Common myeloid progenitor, CD34-positive (primary cell): ENCODE measurements around the gene OSBPL10.
"Not testable (repeated sequence)": the region's sequence is repeated elsewhere in the genome, so short reads cannot be mapped to it uniquely, and the experiment has no call there.

ENCODE experiments used
- CTCF ChIA-PET: fragments of 350-600 bp; sonication (Branson Sonifier 250); formaldehyde crosslinking; loops from one replicate; lab custom pipeline; 2021; ENCODE audit warnings: antibody characterized with exemption; lab: Charles Lee
- POLR2A ChIA-PET: fragments of 350-600 bp; sonication (Branson Sonifier 250); formaldehyde crosslinking; loops from one replicate; lab custom pipeline; 2021; ENCODE audit warnings: antibody characterized with exemption; lab: Charles Lee
- DNase-seq, 3 donors: peaks; one replicate each; pipeline versions ENCODE4 v3.0.0 to v3.0.0-alpha.2; 2013
- H3K27ac ChIP-seq, 2 experiments: 1 replicate in 1 of 2; 2 replicates in 1 of 2; pipeline ENCODE4 v1.7.0; 2013; ENCODE audit warnings: inconsistent platforms in 2 of 2, low read length in 2 of 2, mild to moderate bottlenecking in 2 of 2, low read depth in 1 of 2, moderate library complexity in 1 of 2; ENCODE audit not compliant: severe bottlenecking in 2 of 2, insufficient read depth in 1 of 2, poor library complexity in 1 of 2
- H3K27me3 ChIP-seq, 5 experiments: replicated peaks in 2 of 5; 1 replicate in 3 of 5; 2 replicates in 2 of 5; pipeline versions ENCODE4 v1.6.1 to v1.7.0; 2013; ENCODE audit warnings: low read length in 4 of 5, mild to moderate bottlenecking in 2 of 5, moderate library complexity in 2 of 5, inconsistent platforms in 1 of 5; ENCODE audit not compliant: insufficient read depth in 5 of 5, control insufficient read depth in 4 of 5
- H3K36me3 ChIP-seq, 4 experiments: 1 replicate in 2 of 4; 2 replicates in 2 of 4; pipeline versions ENCODE4 v1.6.1 to v1.7.0; 2013; ENCODE audit warnings: low read length in 3 of 4, control low read depth in 1 of 4, mild to moderate bottlenecking in 1 of 4; ENCODE audit not compliant: control insufficient read depth in 4 of 4, insufficient read depth in 4 of 4
- H3K4me1 ChIP-seq, 4 experiments: 1 replicate in 3 of 4; 2 replicates in 1 of 4; pipeline versions ENCODE4 v1.6.1 to v1.7.1; 2013; ENCODE audit warnings: low read length in 3 of 4, mild to moderate bottlenecking in 3 of 4, control low read depth in 1 of 4, inconsistent platforms in 1 of 4, moderate library complexity in 1 of 4; ENCODE audit not compliant: control insufficient read depth in 4 of 4, insufficient read depth in 4 of 4; ENCODE audit errors: control extremely low read depth in 1 of 4
- H3K4me3 ChIP-seq, 7 experiments: 1 replicate in 4 of 7; 2 replicates in 3 of 7; pipeline versions ENCODE4 v1.5.1 to v1.7.0; 2013; ENCODE audit warnings: mild to moderate bottlenecking in 7 of 7, low read length in 6 of 7, moderate library complexity in 6 of 7, inconsistent platforms in 2 of 7, low read depth in 2 of 7, control low read depth in 1 of 7; ENCODE audit not compliant: insufficient read depth in 4 of 7, control insufficient read depth in 1 of 7; ENCODE audit errors: extremely low read depth in 1 of 7
- H3K9me3 ChIP-seq, 5 experiments: 1 replicate in 4 of 5; 2 replicates in 1 of 5; pipeline versions ENCODE4 v1.6.1 to v1.7.1; 2013; ENCODE audit warnings: low read length in 4 of 5, mild to moderate bottlenecking in 2 of 5, inconsistent platforms in 1 of 5, low read depth in 1 of 5, moderate library complexity in 1 of 5; ENCODE audit not compliant: control insufficient read depth in 4 of 5, insufficient read depth in 2 of 5; ENCODE audit errors: control extremely low read depth in 1 of 5
- WGBS: methylation state at CpG from one replicate; pipeline ENCODE4 v1.1.5; 2013; ENCODE audit not compliant: insufficient coverage; 5-methylcytosine and 5-hydroxymethylcytosine counted together

OSBPL10 gene

GRCh38 chr3:31791090-31791430 lies 190.0 kb downstream of the OSBPL10 start:
- CTCF ChIA-PET = no interaction called here
- H3K27me3 ChIP-seq = no peaks in the 10 kb centered on the region
- WGBS = 95% methylated on average over 2 of the region's 2 CpGs
- no peaks in the 10 kb centered on the region for H3K36me3 ChIP-seq
- POLR2A ChIA-PET = no interaction called here
- H3K4me3 ChIP-seq = no peak overlapping the region
- H3K4me1 ChIP-seq = no peaks in the 10 kb centered on the region
- H3K9me3 ChIP-seq = no peaks in the 10 kb centered on the region
- no peak for DNase-seq
- no peak overlapping the region for H3K27ac ChIP-seq

GRCh38 chr3:31790193-31791089 lies 190.6 kb downstream of the OSBPL10 start:
- Histone ChIP-seq H3K27me3 (no peaks in the 10 kb centered on the region), H3K36me3 (no peaks in the 10 kb centered on the region), H3K4me3 (no peak overlapping the region), H3K27ac (no peak overlapping the region), H3K4me1 (no peaks in the 10 kb centered on the region), H3K9me3 (no peaks in the 10 kb centered on the region)
- no peak for DNase-seq
- ChIA-PET CTCF (no interaction called here), POLR2A (no interaction called here)
- 100% methylated on average over 4 of the region's 7 CpGs for WGBS

GRCh38 chr3:31789429-31789828 lies 191.6 kb downstream of the OSBPL10 start:
- DNase-seq = no peak
- POLR2A ChIA-PET = no interaction called here
- 67% methylated on average over 3 of the region's 5 CpGs for WGBS
- Histone ChIP-seq H3K27ac (no peak overlapping the region), H3K4me3 (no peak overlapping the region), H3K4me1 (no peaks in the 10 kb centered on the region), H3K36me3 (no peaks in the 10 kb centered on the region), H3K9me3 (no peaks in the 10 kb centered on the region), H3K27me3 (no peaks in the 10 kb centered on the region)
- CTCF ChIA-PET = no interaction called here

GRCh38 chr3:31785734-31786133 lies 195.3 kb downstream of the OSBPL10 start:
- no peak for DNase-seq
- CTCF ChIA-PET = no interaction called here
- POLR2A ChIA-PET = no interaction called here
- WGBS = 100% methylated on average over 1 of the region's 1 CpG
- Histone ChIP-seq H3K4me3 (no peak overlapping the region), H3K4me1 (no peaks in the 10 kb centered on the region), H3K27me3 (no peaks in the 10 kb centered on the region), H3K27ac (no peak overlapping the region), H3K9me3 (no peaks in the 10 kb centered on the region), H3K36me3 (no peaks in the 10 kb centered on the region)

GRCh38 chr3:31785286-31785685 lies 195.8 kb downstream of the OSBPL10 start:
- 92% methylated on average over 6 of the region's 7 CpGs for WGBS
- ChIA-PET POLR2A (no interaction called here), CTCF (no interaction called here)

GRCh38 chr3:31783851-31784250 lies 197.2 kb downstream of the OSBPL10 start:
- H3K4me1 ChIP-seq, H3K36me3 ChIP-seq, POLR2A ChIA-PET, H3K4me3 ChIP-seq, H3K27me3 ChIP-seq, CTCF ChIA-PET, DNase-seq, H3K9me3 ChIP-seq, H3K27ac ChIP-seq: not testable (repeated sequence)
- WGBS = 100% methylated on average over 2 of the region's 2 CpGs

More at GRCh38 chr3:31785286-31785685, 195.8 kb downstream of the OSBPL10 start:
- no peaks in the 10 kb centered on the region for H3K36me3 ChIP-seq
- H3K9me3 ChIP-seq = no peaks in the 10 kb centered on the region
- H3K4me3 ChIP-seq = no peak overlapping the region
- H3K4me1 ChIP-seq = no peaks in the 10 kb centered on the region
- no peak overlapping the region for H3K27ac ChIP-seq
- H3K27me3 ChIP-seq = no peaks in the 10 kb centered on the region
- DNase-seq = no peak

GRCh38 chr3:31782306-31782705 lies 198.8 kb downstream of the OSBPL10 start:
- peaks cover 0 to 13% (median 0%) of the 10 kb centered on the region in 5 experiments for H3K9me3 ChIP-seq
- H3K36me3 ChIP-seq, H3K27me3 ChIP-seq, DNase-seq, H3K4me1 ChIP-seq, CTCF ChIA-PET, H3K4me3 ChIP-seq, H3K27ac ChIP-seq, POLR2A ChIA-PET: not testable (repeated sequence)
- WGBS = 100% methylated on average over 1 of the region's 1 CpG
